Psoas muscle (tissue), 8 donors: ENCODE results near the gene SCAPER. TPM values are rescaled to one million over a fixed set of nuclear protein-coding genes. Genes with fewer than 3 reads are reported as not detected.
"Not testable (repeated sequence)": the region's sequence is repeated elsewhere in the genome, so short reads cannot be mapped to it uniquely, and the experiment has no call there.

Source experiments
- ATAC-seq, 4 donors: fragments of 200-7000 bp; cut with Tn5 transposase; one replicate each; pipeline ENCODE4 v1.9.1; 2020; ENCODE audit warnings: moderate library complexity in 3 of 4, mild to moderate bottlenecking in 2 of 4
- DNase-seq, 2 donors: peaks; one replicate each; pipeline ENCODE4 v3.0.0-alpha.2; 2020
- H3K27ac ChIP-seq: fragments of 200-600 bp; one replicate; pipeline ENCODE4 v1.8.0; 2022
- H3K27me3 ChIP-seq, 3 donors: fragments of 200-600 bp in 1 of 3; one replicate each; pipeline versions ENCODE4 v1.6.1 to v1.8.0; 2013 to 2022; ENCODE audit warnings: low read length in 2 of 3, mild to moderate bottlenecking in 2 of 3, moderate library complexity in 1 of 3; ENCODE audit not compliant: insufficient read depth in 3 of 3
- H3K36me3 ChIP-seq, 2 donors: fragments of 200-600 bp in 1 of 2; one replicate each; pipeline versions ENCODE4 v1.6.1 to v1.8.0; 2013 to 2022; ENCODE audit warnings: low read depth in 1 of 2, mild to moderate bottlenecking in 1 of 2, moderate library complexity in 1 of 2; ENCODE audit not compliant: insufficient read depth in 1 of 2
- H3K4me1 ChIP-seq: fragments of 200-600 bp; one replicate; pipeline ENCODE4 v1.8.0; 2022
- H3K4me3 ChIP-seq: fragments of 200-600 bp; one replicate; pipeline ENCODE4 v1.8.0; 2022; ENCODE audit warnings: mild to moderate bottlenecking
- H3K9me3 ChIP-seq: fragments of 200-600 bp; one replicate; pipeline ENCODE4 v1.8.0; 2022
- CTCF ChIP-seq: fragments of 200-600 bp; IDR thresholded peaks from one replicate; pipeline ENCODE4 v1.8.0; 2022; ENCODE audit warnings: antibody characterized with exemption
- WGBS, 3 donors: extraction: QIAGEN DNeasy Blood & Tissue Kit; methylation state at CpG; one replicate each; pipeline versions ENCODE4 v1.1.6 to v1.1.7; 2013; 5-methylcytosine and 5-hydroxymethylcytosine counted together
- intact Hi-C, 2 donors: fragments of 100-400 bp; cut with DNase I; formaldehyde crosslinking; loops; one replicate each; pipeline versions ENCODE4 v1.11.0 to v1.14.2; 2022
- polyA plus RNA-seq, 3 donors: library from polyadenylated mRNA; stranded (reverse); fragments of 200-250 nt; gene quantifications; one replicate each; pipeline ENCODE4 v1.2.3, GENCODE V29; 2013
- total RNA-seq, 4 donors: library from RNA; stranded (reverse); fragmentation: NEBNext Ultra II Directional in 2 of 4; extraction: Animal tissue kit (Norgen Biotek cat#: 25700) in 2 of 4; gene quantifications; one replicate each; pipeline versions ENCODE4 v1.2.1 to v1.2.4, GENCODE V29; 2021 to 2023
- donor health status: healthy with polysubstance abuse.
- donor health status: DM: no; HTN: no; CAD: no; lungs with moderate emphysema.
- donor health status: Bipolar disorder and iron deficiency.
- donor health status: healthy.
- donor health status: DM: yes; HTN: yes; CAD: no.
- donor health status: DM: no; HTN: no; CAD: no.
- donor health status: DM: no; HTN: no; CAD: no.
- donor health status: DM: yes; HTN: yes; CAD: no.

SCAPER gene
- total and polyA plus RNA-seq, 7 donors, result 4.1 to 28.7 (median 20.0) TPM

- H3K4me3 ChIP-seq, result no peak overlapping the region
- intact Hi-C loops, result loop anchor here in 1 of 2 donors (5.0 kb wide), 1 partner anchor 116 kb away; no protein-coding TSS in a partner anchor
- peaks cover 6% of the 10 kb centered on the region for H3K4me1 ChIP-seq
- H3K36me3 ChIP-seq, result no peaks in the 10 kb centered on the region
- DNase-seq (no peak), ATAC-seq (no peak)
- no peaks in the 10 kb centered on the region for H3K9me3 ChIP-seq
- no peaks in the 10 kb centered on the region for H3K27me3 ChIP-seq
- WGBS, 3 donors, result 74 to 81% (median 74%) methylated on average over 5 of the region's 5 CpGs
- TF ChIP-seq CTCF, result no peak
- no peak overlapping the region for H3K27ac ChIP-seq
These were observed 591.4 kb downstream of the SCAPER start for GRCh38 chr15:76313731-76314130.

GRCh38 chr15:76313175-76313567, 592.0 kb downstream of the SCAPER start:
- WGBS, 3 donors, result 88 to 90% (median 89%) methylated on average over 4 of the region's 4 CpGs
- not testable (repeated sequence) for ATAC-seq, H3K9me3 ChIP-seq, H3K27me3 ChIP-seq, H3K4me3 ChIP-seq, H3K36me3 ChIP-seq, H3K4me1 ChIP-seq, DNase-seq, H3K27ac ChIP-seq
- intact Hi-C loops, result loop anchor here in 1 of 2 donors (5.0 kb wide), 1 partner anchor 116 kb away; no protein-coding TSS in a partner anchor

- H3K27me3 ChIP-seq, result no peaks in the 10 kb centered on the region
- 67 to 75% (median 68%) methylated on average over 7 of the region's 7 CpGs for WGBS, 3 donors
- H3K4me3 ChIP-seq, result no peak overlapping the region
- no peaks in the 10 kb centered on the region for H3K36me3 ChIP-seq
- peaks cover 6% of the 10 kb centered on the region for H3K4me1 ChIP-seq
- no peak for DNase-seq
- ATAC-seq, result no peak
- H3K9me3 ChIP-seq, result no peaks in the 10 kb centered on the region
- H3K27ac ChIP-seq, result no peak overlapping the region
- intact Hi-C loops, result loop anchor here in 1 of 2 donors (5.0 kb wide), 1 partner anchor 115 kb away; no protein-coding TSS in a partner anchor
- no peak for TF ChIP-seq CTCF
These were observed 592.5 kb downstream of the SCAPER start for GRCh38 chr15:76312540-76313174.

GRCh38 chr15:76311100-76311953, 593.8 kb downstream of the SCAPER start, which contains the start of gene ETFA:
Gene ETFA, minus strand, starts transcription at chr15:76311469. Its CDS starts 81 bp downstream, at chr15:76311388.
- H3K27me3 ChIP-seq, result no peaks in the 10 kb centered on the region
- H3K4me3 ChIP-seq, result peak within 1 kb of the TSS; percentile 88
- H3K27ac ChIP-seq, result peak within 1 kb of the TSS; percentile 92
- peak; percentile 97 to 100 (median 98) for ATAC-seq
- peak; percentile 99 for DNase-seq
- no peaks in the 10 kb centered on the region for H3K36me3 ChIP-seq
- intact Hi-C loops, result loop anchor here in 1 of 2 donors (5.0 kb wide), 1 partner anchor 114 kb away; no protein-coding TSS in a partner anchor
- WGBS, 3 donors, result 0 to 1% (median 1%) methylated on average over 55 to 60 of the region's 60 CpGs
- no peaks in the 10 kb centered on the region for H3K9me3 ChIP-seq
- H3K4me1 ChIP-seq, result peaks cover 12% of the 10 kb centered on the region
- no peak for TF ChIP-seq CTCF
